NCI-H446 (cell line): Measurements from ENCODE around the gene ZNRF3.
A peak's percentile ranks its signal among the peaks of the same experiment; 100 is the strongest.
"Not testable (repeated sequence)": the region's sequence is repeated elsewhere in the genome, so short reads cannot be mapped to it uniquely, and the experiment has no call there.

Source experiments
- DNase-seq, 2 experiments: peaks; one replicate each; lab custom pipeline; 2025; lab: John Stamatoyannopoulos, UW

ZNRF3 gene

GRCh38 chr22:28931844-28932567 lies 48.6 kb downstream of the ZNRF3 start:
- no peak for DNase-seq

DNA sequence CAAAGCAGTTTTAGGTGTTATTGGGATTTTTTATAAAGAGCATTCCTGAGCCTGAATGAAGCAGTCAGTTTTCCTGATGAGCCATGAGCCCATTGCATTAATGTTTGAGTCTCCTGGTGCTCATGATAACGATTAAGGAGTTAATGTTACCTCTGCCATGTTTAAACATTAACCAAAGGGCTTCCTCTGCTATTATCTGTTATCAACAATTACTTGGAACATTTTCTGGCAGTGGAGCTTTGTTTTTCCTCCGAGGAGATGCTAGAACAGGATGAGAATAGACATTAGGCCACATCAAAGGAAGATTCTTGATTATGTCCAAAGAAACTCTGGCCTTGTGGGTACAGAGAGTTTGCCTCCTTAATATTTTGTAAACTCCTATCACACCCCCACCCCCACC lies 49.9 kb downstream of the ZNRF3 start:
- no peak for DNase-seq

DNA sequence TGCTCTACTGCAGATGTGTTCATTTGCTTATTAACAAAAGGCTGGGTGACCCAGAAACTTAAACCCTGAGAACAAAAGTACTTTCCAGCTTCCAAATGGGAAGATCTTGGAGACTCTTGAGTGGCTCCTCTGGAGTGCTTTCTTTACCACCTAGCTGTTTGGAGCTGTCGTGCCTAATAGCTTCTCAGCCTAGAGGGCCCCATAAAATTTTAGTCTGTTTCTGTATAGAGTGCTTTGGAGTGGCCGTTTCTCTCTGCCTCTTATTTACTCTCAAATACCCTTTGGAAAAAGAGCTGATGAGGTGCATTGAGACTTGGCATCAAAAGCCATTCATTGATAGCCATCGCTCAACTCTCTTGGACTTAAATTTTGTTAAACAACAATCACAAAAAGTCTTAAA lies 50.7 kb downstream of the ZNRF3 start:
- DNase-seq: no peak

GRCh38 chr22:28935140-28935539 lies 51.8 kb downstream of the ZNRF3 start:
- DNase-seq: no peak

GRCh38 chr22:28935713-28936112 lies 52.3 kb downstream of the ZNRF3 start:
- no peak for DNase-seq

GRCh38 chr22:28936200-28936599 lies 52.8 kb downstream of the ZNRF3 start:
- DNase-seq: no peak

DNA sequence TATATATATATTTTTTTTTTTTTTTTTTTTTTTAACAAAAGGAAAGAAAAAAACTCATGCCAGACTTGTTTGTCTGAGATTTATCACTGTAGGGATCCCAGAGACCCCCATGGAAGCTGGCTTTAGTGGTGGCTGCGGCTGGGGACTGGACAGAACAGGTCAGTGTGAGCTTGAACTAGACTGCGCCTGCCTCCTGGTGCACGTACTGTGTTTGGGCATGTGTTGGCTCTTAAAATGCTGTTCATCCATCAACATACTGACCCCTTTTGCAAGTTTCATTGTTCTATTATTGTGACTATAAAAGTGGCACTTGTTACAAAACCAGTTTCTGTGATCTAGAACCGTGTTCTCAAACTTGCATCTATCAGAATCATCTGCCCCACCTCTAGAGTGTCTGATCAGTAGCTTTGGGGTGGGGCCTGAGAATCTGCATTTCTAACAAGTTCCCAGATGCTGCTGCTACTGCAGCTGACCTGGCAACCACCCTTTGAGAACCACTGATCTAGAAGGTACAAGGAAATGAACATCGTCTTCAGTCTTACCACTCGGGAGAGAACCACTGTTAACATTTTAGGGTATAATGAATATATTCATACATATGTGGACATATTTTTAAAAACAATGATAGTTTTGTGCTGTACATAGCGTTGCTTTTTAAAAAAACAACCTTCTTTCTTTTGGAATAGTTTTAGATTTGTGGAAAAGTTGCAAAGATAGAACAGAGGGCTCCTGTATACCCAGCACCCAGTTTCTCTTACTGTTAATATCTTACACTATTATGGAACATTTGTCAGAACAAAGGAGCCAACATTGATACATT lies 54.0 kb downstream of the ZNRF3 start:
- no peak for DNase-seq

- no peak for DNase-seq
Observed at GRCh38 chr22:28938286-28938833, 55.0 kb downstream of the ZNRF3 start.

DNA sequence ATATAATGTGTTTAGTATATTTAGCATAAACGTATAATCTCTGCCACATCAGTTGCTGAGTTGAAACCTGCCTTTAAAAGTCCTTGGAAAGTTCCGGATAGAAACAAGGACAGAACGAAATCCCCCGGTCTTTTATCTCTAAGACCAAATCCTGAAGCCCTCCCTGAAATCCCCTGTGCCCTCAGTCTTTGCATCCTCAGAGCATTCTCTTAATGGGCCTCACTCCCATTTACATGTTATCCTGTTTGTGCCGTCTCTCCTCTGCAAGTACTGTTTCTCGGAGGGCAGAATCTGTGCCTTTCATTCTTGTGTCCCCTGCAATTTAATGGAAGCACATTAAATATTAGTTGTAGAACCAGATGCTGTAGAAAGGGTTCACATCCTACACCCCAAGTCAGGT lies 56.0 kb downstream of the ZNRF3 start:
- DNase-seq: no peak

DNA sequence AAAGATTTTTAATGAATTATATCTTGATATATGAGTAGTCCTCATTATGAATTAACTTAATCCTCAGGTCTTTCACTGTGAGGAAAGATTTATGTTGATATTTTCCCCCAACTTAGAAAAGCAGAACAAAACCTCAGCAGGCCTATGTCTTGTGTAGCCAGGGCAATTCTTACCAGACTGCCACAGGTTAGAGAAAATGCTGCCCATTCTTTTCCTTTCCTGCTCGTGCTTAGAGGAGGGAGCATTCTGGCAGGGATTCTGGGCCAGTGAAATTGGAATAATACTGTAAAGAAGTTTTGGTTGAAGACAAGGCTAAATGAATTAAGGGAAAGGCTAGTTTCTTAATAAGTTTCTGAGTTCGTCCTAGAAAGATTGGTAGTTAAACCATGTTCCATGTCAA lies 56.6 kb downstream of the ZNRF3 start:
- DNase-seq: no peak

- DNase-seq: no peak
Observed at GRCh38 chr22:28940441-28940840, 57.1 kb downstream of the ZNRF3 start.

GRCh38 chr22:28942333-28942732 lies 59.0 kb downstream of the ZNRF3 start:
- no peak for DNase-seq

- DNase-seq: no peak
Observed at GRCh38 chr22:28942801-28943500, 59.6 kb downstream of the ZNRF3 start.

- no peak for DNase-seq
Observed at GRCh38 chr22:28943501-28943879, 60.1 kb downstream of the ZNRF3 start.

GRCh38 chr22:28947125-28947524 lies 63.8 kb downstream of the ZNRF3 start:
- DNase-seq: no peak

GRCh38 chr22:28948424-28948823 lies 65.1 kb downstream of the ZNRF3 start:
- no peak for DNase-seq

GRCh38 chr22:28948860-28949551 lies 65.6 kb downstream of the ZNRF3 start:
- not testable (repeated sequence) for DNase-seq

GRCh38 chr22:28949788-28950187 lies 66.4 kb downstream of the ZNRF3 start:
- DNase-seq: no peak

DNA sequence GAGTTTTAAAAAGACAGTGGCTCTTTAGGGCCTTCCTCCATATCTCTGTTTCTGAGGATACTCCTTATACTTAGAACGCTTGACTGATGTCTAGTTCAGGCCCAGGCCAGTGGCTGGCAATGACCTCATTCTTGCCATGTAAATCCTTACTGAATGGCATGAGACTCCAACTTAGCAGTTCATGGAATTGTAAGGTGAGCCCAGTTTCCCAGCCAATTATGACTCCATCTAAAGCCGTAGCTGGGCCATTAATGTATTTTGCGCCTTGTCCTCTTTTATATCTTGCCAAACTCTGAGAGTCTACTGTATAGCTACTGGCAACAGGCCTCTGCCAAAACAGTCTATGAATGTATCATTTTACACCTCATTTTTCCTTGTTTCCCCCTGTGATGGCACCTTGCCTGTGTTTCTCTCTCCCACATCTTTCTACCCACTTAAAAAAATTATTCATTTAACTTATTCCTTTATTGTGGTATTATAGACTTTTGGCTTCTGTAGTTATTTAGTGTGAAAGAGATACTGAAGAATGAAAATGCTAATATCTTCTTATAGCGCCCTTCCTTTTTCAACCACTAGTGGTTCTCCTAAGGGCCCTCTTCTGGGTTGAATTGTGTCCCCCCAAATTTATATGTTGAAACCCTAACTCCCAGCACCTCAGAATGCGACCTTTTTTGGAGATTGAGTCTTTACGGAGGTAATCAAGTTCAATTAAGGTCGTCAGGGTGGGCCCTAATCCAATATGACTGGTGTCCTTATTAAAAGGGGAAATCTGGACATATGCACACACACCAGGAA lies 67.4 kb downstream of the ZNRF3 start:
- peak; percentile 73 to 90 for DNase-seq

DNA sequence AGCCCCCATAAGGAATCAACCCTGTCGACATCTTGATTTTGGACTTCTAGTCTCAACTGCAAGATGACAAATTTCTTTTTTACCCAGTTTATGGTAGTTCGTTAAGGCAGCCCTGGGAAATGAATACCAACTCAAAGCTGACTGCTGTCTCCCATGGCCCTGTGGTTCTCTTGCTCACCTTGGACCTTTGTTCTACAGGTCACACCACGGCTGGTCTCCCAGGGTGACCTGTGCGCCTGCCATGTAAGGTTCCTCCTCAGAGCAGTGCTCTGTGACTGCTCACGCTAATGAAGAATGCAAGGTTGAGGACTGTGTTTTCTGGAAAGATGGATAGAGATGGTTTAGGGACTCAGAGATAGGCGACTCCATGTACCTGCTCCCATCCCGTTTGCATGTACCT lies 68.2 kb downstream of the ZNRF3 start:
- DNase-seq: no peak

DNA sequence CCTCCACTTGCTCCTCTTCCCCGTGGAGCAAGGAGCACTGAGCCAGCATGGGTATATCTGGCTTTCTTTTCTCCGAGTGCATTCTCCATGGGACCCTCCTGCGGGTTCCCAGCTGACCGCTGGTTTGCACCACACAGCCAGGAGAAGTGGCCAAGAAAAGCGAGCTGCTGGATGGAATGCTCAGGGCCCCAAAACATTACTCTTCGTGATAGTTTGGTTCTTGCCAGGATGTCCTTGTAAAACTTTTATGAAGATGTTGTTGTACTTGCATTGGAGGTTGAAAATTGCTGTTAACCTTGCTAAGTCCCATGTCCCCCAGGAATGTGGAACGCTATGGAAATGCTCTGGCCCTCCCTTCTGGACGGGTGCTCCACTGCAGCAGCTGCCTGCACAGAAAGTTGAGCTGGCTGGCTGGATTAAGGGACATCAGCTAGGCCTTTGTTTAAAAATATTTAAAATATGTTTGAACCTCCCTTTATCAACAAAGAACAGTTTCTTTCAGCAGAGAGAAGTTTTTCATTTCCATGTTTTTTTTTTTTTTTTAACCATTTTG lies 68.7 kb downstream of the ZNRF3 start:
- no peak for DNase-seq
